ENCODE data around the gene COL20A1.
"Not testable (repeated sequence)": the region's sequence is repeated elsewhere in the genome, so short reads cannot be mapped to it uniquely, and the experiment has no call there.

The COL20A1 gene

DNA sequence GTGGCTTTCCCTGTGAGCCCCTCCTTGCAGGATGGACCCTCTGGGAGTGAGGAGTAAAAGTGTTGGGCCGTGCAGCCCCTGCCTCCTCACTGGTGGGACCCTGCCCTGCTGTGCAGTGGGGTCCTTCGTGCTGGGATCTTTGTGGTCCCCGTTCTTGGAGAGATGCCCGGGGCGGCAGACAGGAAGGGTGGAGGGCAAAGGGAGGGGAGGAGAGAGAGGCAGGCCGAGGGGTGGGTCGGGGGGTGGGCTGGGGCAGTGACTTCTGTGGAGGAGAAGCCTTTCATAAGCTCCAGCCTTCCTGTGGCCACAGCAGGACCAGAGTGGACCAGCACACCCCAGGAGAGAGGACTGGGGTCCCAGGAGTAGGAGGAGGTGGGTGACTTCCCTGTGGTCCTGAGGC lies at the start of gene COL20A1:
Gene COL20A1, plus strand, starts transcription at position 283 of the 400 bp plus-strand sequence. CDS start 1,922 bp downstream, outside the sequence.
- DNase-seq: no peak

DNA sequence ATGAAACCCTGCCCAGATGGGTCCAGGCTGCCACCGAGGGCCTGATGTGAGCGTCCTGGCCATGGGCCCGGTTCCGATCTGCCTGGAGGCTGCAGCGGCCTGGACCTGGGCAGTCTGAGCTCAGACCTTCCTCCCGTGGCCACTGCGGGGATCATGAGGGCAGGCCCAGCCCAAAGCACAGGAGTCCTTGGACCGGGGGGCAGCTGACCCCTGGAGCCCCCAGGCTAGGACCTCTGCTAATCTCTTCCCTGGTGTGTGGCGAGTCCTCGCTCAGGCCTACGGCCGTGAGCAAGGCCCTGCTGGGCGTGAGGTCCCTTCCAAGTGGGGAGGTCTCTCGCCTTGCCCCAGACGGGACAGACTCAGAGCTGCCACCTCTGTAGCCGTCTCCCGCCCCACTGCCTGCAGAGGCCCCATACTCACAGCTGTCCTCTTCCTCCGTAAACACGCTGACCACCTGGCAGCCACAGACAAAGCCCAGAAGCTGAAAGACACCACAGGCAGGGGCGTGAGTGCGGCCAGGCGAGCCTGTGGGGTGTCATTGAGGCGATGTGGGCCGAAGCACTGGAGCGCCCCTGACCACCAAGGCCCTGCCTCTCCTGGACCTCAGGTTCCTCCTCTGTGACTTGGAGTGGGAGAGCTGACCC lies 49.3 kb upstream of the COL20A1 start:
- DNase-seq: no peak

DNA sequence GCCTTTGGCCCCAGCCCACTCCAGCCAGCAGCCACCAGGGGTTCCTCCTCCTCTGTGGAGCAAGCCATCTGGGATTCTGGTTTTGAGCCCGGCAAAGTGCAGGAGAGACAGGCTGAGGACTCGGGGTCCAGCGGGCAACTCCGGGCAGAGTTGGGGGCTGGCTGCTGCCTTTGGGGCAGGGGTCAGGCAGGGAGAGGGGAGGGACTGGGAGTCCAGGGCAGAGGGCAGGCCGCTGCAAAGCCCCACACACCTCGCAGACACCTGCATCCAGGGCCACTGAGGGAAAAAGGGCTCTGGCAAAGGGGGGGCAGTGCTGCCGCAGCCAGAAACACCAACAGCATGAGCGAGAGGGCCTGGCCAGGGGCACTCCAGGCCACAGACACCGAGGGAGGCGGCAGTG lies 48.5 kb upstream of the COL20A1 start:
- DNase-seq: no peak

DNA sequence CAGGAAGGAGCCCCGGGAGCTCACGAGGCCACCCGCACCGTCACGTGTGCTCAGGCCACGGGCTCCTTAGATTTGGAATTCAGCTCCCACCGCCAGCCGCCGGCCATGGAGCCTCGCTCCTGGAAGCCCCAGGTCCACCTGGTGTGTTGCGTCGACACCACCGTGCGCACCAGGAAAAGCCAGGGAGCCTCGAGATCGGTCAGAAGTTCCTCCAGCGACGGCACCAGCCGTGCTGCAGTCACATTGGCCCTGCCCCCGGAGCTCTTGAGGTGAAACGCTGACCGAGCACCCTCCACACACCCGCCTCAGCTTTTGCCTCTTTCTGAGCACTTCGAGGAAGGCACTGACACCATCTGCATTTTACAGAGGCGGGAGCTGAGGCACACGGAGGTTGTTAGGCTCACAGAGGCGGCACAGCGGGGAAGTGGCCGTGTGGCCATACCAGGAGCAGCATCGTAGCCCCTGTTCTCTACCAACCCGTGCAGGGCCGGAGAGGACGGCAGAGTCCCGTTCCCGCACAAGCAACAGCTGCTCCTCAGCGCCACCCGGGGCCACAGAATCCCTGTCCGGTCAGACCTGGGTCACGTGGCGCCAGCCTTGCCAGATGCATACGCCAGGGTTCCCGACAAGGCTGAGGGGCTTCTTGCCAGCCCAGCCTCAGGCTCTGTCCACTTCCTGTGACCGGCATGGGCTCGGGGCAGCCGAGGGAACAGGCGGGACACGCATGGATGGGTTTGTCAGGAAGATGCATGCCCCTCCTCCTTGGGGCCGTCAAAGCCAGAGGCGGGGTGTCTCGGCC lies 46.3 kb upstream of the COL20A1 start:
- DNase-seq: no peak

DNA sequence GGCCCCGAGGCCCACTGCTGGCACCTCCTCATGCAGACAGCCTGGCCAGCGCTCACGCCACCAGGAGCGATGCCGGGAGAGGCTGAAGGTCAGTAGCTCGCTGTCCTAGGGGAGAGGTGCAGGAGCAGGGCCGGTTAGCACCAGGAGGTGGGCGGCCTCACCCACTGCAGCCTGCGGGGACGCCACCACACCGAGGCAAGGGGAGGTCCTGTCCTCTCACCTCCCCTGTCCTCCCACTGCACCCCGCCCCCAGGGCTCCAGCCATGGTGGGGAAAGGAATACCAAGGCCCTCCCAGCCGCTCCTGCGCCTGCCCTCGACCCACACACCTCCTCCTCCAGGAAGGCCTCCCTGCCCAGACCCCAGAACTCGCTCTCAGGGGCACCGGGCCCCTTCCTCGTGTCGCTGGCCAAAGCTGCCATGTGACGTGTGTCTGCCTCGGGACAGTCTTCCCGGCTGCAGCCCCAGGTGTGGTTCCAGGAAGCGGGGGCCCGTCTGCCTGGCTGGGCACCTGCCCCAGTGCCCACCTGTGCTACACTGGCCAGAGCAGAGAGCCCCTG lies 45.2 kb upstream of the COL20A1 start:
- no peak for DNase-seq

DNA sequence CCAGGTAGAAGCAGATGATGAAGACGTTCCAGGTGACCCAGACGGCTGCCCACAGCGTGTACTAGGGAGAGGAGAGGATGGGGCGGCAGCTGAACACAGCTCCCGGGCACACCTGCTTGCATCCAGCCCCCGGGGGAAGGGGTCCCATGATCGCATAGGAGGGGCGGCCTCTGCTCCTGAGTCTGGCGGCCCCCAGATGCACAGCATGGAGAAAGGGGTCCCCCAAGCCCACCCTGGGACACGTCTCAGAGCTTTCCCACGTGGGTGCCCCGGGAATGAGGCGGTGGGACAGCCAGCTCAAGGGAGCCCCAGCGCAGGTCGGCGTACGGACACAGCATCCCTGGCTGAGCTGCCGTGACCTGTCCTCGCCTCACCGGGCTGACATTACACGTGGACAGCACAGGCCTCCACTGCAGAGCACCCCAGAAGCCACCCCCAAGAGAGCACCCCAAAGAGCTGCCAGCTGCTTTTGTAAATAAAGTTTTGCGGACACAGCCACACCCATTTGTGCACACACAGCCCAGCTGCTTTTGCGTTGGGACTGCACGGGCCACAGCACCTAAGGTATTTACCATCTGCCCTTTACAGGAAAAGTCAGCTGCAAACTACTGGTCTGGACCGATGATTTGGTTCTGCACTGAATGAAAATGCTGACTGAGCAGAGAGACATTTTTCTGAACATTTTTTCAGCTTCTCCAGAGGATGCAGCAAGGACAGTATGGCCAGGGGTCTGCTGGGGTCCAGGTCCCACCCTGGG lies 44.0 kb upstream of the COL20A1 start:
- DNase-seq: no peak

DNA sequence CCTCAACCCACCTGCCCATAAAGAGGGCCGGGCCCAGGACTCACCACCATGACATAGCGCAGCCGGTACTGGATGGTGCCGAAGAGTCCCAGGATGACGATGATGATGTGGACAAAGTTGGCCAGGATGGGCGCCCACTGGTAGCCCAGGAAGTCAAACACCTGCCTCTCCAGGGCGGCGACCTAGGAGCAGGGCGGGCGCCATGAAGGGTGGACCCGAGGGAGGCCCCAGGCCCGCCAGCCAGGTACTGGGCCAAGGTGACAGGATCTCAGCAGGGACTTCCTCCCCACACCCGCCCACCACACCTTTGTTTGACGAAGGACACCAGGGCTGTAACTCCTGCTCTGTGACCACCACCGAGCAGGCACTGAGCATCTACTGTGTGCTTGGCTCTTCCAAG lies 43.1 kb upstream of the COL20A1 start:
- DNase-seq: no peak

DNA sequence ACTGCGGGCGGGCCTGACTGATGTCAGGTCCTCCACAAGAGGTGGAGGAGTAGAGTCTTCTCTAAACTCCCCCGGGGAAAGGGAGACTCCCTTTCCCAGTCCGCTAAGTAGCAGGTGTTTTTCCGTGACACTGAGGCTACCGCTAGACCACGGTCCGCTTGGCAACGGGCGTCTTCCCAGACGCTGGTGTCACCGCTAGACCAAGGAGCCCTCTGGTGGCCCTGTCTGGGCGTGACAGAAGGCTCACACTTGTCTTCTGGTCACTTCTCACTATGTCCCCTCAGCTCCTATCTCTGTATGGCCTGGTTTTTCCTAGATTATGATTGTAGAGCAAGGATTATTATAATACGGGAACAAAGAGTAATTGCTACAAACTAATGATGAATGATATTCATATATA lies 41.6 kb upstream of the COL20A1 start:
- not testable (repeated sequence) for DNase-seq

DNA sequence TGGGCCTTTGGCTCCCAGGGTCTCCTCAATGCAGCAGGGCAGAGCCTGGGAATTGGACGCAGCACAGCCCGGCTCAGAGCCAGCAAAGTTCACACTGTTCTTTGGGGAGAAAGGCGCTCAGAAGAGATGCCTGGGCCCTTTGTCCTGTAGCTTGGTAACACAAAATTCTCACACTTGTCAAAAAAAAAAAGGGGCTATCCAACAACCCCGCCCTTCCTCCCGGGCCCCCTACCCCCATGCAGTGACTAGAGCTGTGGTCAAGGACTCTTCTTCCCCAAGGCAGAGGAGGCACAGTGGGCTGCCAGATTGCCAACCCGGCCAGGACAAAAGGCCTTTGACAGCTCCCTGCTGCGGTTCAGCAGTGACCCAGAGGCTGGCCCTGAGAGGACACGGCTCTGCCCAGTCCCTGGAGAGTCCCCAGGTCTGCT lies 40.7 kb upstream of the COL20A1 start:
- DNase-seq: no peak

DNA sequence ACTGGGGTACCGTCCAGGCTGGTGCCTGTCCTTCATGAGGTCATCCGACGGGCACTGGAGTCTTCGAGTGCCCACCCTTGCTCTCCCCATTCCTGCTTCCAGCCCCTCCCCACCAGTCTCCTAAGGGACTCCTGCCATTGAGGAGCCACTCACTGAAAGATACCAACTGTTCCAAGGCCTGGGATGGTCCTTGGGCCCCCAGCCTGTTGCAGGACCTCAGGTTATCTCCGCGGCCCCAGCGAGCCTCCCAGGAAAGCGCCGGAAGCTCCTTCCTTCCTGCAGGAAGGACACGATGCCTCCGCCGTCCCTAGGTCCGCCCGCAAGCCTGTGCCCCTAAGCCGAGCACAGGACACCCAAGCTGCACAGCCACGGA lies 39.9 kb upstream of the COL20A1 start:
- DNase-seq: no peak

DNA sequence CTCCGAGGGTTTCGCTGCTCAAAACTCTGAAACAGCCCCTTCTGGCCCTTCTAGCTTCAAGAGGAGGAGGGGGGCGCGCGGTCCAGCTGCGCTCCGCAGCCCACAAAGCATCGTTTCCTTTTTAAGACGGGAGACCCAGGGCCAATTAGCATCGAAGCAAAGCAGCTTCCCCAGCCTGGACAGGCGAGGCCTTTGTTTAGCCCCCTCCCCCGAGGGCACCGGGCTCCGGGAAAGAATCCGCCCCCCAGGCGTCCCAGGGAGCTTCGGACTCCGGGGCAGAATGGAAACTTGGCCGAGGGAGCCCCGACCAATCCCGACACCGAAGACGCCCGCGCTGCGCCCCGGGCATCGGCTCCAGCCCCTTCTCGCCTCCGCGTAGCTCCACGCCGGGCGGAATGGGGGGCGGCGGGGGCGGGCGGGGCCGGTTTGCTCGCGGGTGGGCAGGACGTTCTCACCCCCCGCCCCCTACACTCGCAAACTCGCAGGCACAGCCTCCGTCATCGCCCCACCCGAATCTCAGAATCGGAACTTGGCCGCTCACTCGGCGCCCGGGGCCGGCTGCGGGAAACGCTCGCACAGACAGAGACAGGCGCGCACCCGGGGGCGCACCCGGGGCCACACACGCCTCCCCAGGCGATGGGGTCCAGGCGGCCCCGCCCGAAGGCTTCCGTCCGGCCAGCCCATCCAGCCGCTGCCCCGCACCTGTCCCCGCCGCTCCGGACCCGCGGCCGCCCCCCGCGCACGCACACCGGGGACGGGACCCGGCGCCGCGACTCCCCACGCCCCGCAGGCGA lies 39.4 kb upstream of the COL20A1 start:
- no peak for DNase-seq

DNA sequence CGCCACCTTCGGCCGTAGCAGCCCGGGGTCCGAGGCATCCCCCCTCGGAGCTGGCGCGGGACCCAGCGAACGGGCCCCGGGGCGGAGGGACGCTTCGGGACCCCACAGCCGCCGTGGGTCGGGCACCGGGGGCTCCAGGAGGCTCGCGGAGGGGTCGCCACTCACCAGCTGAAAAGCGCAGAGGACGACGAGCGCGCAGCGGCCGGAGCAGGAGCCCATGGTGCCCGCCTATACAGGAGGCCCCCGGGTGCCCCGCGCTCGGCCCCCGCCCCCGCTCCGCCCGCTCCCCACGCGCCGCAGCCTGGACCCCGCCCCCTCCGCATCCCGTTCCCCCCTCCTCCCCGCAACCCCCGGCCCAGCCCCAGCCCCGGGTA lies 38.8 kb upstream of the COL20A1 start, which contains the start of gene NKAIN4:
Gene NKAIN4, minus strand, starts transcription at position 232 of the 374 bp plus-strand sequence. Its CDS starts 13 bp downstream, at position 219.
- no peak for DNase-seq

DNA sequence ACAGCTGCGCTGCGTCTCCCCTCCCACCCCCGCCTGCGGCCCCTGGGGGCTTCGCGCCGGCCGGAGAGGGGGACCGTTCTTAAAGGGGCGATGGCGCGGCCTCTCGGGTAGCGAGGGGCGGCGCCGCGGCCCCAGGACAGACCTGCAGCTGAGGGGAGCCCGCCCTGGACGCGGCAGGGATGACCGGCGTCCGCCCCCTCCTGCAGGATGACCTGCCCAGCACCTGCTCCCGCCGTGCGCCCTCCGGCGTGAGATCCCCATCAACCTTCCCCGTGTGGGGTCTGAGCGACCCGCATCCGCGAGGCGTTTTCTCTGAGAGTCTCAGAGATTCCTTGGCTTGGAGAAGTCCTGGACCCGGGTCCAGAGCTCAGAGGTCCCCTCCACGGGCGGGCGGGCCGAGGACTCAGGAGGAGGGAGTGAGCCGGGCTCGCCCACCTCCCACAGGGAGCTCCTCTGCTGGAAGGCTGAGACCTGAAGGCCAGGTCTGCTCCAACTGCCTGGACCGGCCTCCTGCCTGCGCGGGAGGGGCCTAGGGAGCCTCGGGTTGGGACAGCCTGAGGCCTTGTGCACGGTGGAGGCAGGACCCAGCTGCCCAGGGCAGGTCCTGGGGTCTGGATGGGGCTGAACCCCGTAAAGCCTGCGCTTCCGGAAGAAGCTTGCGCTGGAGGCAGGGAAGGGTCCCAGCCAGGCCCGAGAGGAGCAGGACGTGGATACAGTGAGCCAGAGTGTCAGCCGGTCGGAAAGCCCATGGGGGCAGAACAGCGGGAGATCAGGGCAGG lies 38.2 kb upstream of the COL20A1 start:
- no peak for DNase-seq

DNA sequence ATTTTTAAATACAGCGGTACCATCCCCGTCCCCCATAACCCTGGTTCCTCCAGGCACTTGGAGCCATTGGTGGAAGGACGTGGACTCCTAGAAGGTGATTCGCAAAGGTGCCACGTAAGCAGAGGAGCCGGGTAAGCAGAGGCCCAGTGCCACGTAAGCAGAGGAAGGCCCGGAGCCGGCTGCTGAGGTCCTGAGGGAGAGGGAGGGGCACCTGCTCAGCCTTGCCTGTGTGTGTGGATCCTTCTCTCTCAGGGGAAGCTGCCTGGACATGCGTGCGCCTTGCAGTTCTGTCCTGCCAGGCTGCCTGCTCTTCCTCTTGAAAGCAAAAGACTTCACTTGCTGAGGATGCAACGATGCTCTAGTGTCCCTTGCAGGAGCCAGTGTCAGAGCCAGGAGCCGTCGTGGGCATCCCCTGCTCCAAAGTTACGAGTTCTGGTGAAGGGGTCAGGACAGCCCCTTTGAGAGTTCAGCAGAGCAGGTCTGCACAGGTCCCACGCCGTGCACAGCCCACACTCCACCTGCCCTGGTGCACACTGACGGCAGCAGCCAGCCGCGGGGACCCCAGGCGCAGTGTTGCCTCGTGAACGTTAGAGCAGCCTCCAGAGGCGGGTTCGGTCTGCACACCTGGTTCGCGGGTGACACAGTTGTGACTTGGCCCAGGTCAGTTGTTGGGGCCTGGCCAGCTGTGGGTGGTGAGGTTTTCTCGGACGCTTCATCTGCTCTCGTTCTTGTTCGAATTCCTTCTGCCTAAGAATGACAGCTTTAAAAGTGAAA lies 36.9 kb upstream of the COL20A1 start:
- DNase-seq: no peak

DNA sequence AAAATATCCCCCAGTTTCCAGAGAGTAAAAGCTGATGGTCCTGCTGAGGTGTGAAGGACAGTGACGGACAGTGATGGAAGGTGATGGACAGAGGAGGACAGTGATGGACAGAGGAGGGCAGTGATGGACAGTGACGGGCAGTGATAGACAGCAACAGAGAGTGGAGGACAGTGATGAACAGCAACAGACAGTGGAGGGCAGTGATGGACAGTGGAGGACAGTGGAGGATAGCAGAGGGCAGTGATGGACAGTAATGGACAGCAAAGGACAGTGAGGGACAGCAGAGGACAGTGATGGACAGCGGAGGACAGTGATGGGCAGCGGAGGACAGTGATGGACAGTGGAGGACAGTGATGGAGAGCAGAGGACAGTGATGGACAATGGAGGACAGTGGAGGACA lies 36.0 kb upstream of the COL20A1 start:
- no peak for DNase-seq

DNA sequence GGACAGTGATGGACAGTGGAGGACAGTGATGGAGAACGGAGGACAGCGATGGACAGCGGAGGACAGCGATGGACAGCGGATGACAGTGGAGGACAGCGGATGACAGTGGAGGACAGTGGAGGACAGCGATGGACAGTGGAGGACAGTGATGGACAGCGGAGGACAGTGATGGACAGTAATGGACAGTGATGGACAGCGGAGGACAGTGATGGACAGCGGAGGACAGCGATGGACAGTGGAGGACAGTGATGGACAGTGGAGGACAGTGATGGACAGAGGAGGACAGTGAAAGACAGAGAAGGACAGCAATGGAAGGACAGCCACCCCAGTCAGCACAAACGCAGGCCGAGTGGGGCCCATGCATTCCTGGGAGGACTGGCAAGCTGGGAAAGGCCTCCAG lies 35.4 kb upstream of the COL20A1 start:
- no peak for DNase-seq

DNA sequence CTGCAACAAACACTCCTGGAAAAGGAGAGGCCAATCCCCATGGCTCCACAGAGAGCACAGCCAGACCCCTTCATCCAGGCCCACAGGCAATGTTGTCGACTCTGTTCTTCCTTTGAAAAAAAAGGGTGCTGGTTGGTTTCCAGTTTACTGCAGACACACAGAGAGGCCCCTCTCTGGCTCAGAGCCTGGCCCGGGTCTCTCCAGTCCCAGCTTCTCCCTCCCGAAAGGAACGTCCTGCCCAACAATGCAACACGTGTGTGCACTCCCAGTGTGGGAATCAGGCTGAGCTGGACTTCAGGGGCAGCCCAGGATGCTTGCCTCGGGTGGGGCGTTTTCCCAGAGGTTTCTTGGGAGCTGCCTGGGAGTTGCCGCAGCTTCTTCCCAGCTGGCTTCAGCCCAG lies 34.2 kb upstream of the COL20A1 start:
- DNase-seq: no peak

DNA sequence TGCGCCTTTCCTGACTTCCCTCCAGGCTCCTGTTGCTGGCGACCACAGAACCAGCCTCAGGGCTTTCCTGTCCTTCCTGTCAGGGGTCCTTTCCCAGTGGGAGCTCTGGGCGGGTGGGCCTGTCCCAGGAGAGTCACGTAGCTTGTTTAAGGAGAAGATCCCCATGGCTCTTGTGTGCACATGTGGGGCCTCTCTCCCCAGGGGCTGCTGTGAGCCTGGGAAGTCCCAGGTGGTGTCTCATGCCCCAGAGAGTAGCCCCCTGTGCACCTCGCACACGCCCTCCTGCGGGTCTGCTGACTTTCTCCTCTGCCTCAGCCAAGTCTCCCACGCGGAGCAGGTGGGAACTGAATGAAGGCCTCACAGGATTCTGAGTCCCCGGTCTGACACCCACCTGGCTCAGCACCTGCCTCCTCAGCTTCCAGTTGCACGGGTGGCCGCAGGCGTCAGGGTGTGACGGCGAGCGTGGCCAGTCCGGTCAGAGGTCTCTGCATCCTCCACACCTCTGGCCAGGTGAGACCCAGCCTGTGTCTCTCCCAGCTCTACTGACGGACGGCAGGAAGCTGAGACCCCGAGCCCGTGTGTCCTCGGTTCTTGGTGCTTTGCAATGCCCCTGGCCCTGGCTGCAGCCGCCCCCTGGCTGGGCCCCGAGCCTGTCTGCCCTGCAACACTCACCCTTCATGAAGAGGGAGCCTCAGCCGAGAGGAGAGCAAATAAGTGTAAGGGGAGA lies 33.1 kb upstream of the COL20A1 start:
- DNase-seq: no peak

DNA sequence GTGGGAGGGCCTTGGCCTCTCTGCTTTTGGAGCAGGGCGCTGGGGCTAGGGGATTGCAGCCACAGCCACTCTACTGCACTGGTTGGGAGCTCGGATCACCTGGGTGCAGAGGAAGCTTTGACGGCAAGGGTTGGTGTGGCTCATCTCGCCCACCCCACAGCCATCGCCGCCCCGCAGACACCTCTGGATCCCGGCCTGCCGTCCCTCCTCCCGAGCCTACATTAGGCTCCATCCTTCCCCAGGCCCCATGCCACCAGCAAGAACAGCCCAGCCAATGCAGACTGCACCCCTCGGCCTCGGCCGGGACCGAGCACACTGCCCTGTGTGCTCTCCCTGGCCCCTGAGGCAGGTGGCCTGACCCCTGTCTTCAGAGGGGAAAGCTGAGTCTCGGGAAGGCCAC lies 32.5 kb upstream of the COL20A1 start:
- DNase-seq: no peak

DNA sequence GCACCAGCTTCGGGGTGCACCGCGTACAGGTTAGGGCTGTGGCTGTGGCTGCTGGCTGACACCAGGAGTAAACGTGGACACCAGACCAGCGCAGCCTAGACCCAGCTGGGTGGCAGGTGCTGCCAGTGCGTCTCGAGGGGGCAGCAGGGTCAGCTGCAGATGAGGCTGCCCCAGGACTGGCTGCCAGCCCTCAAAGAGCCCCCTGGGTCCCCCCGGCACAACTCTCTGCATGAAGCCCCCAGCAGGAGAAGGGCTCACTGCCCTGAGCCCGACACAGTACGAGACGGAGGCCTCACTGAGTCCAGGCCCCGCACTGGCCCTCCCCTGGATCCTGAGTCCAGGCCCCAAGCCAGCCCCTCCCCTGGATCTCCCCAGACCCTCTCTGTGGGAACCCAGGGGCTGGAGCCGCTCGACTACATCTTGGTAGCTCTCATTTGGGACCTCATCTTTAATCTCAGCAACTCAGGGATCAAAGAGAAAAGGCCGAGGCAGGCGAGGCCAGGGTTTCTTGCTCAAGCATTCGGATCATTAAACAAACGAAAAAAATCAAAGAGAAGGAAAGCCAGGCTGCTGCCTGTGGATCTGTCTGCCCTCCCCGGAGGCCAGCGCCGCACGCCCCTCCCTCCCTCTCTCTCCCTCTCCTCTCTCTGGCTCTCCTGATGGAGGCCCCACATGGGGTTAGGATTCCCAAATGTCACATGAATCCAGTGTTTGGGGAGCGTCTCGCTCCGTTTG lies 31.8 kb upstream of the COL20A1 start:
- no peak for DNase-seq

All from NCI-H524 treated with DMSO at 0.1 percent for 48 hours (cell line).